ENCODE results near the gene UST.

UST gene

DNA sequence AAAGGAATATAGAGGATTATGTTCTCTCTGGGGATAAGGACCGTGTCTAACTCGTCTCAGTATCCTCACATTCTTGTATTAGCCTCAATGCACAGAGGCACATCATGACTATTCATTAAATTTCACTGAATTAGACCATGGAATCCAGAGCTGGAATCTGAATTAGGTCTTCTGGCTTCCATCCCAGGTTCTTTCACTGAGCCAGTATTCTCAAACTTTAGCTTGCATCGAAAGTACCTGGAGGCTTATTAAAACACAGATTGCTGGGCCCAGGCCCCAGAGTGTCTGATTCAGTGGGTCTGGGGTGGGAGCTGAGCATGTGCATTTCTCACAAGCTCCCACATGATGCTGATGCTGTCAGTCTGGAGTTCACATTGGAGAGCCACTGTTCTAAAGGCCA lies 142.0 kb downstream of the UST start:
- DNase-seq (ENCODE audit: low read depth, low spot score) = no peak
- H3K9ac ChIP-seq (ENCODE audit: insufficient read length, low read depth) = no peak overlapping the region
- no peaks in the 10 kb centered on the region; the same call in 1 of the 2 replicates for H3K9me3 ChIP-seq (ENCODE audit: insufficient read depth, low read length)
- H3K27me3 ChIP-seq (ENCODE audit: insufficient read depth, insufficient read length) = no peaks in the 10 kb centered on the region
- H3K4me3 ChIP-seq (ENCODE audit: insufficient read length, low read depth) = no peak overlapping the region
- H3K36me3 ChIP-seq (ENCODE audit: insufficient read depth, insufficient read length, low read length) = peaks cover 8% of the 10 kb centered on the region
- no peaks in the 10 kb centered on the region for H3K4me1 ChIP-seq (ENCODE audit: insufficient read depth, insufficient read length)
- TF ChIP-seq ZNF274 (IDR thresholded peaks at IDR 0.05; ENCODE audit: low read depth, low read length) = no peak
- TF ChIP-seq SUZ12 (IDR thresholded peaks at IDR 0.05; ENCODE audit: extremely low read depth, insufficient read depth, insufficient read length) = no peak
- no peak for TF ChIP-seq YY1 (IDR thresholded peaks at IDR 0.05; ENCODE audit: insufficient read depth, insufficient read length)

DNA sequence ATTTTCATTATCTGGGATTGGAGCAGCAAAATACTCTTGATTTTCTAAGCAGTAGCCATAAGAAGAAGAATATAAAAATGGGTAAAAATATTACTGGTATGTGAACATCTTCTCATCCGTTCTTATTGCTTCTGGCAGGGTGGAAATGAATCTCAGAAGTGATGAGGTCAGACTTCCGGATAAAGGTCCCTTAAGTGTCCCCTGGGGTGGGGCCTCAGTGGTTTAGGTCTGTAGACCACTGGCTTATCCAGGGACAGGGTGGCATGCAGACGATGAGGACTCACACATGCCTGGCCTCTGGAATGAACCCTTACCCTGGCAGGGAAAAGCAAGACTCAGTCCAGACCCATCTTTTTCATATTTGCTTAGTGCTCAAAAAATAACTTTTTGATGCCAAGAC lies 143.3 kb downstream of the UST start:
- Histone ChIP-seq H3K9ac (ENCODE audit: insufficient read length, low read depth) (no peak overlapping the region), H3K9me3 (ENCODE audit: insufficient read depth, low read length) (no peaks in the 10 kb centered on the region; the same call in 1 of the 2 replicates)

DNA sequence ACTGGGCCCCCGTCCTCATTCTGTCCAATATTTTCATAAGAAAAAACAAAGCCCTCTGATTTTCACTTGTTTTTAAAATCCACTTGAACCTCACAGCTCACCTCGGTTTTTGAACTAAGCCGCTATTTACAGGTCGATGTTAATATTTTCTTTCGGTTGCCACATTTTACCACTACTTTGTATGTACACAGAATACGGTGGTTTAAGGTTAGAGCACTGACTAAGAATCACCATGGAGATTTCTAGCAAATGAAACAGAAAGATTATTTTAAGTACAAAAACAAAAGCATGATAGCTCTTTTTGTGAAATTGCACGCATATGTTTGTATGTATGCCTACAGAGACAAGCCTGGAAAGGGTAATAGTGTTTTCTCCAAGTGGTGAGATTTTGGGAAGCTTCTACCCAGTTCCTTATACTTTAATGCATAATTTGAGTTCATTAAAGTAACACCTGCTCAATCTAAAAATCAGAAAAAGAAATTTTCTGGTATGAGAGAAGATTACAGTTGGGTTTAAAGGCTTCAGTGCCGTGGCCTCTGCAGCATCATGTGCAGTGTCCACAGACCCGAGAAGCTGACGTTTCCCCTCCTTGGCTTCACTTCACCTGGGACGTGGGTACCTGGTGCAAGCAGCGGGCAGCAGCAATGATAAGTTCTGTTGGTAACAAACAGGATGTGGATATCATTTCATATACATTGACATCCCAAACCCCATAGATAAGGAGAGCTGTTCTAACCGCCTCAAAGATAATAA lies 144.0 kb downstream of the UST start:
- H3K4me1 ChIP-seq (ENCODE audit: insufficient read depth, insufficient read length) = no peaks in the 10 kb centered on the region
- H3K4me3 ChIP-seq (ENCODE audit: insufficient read length, low read depth) = no peak overlapping the region
- no peak overlapping the region for H3K9ac ChIP-seq (ENCODE audit: insufficient read length, low read depth)
- TF ChIP-seq ZNF274 (IDR thresholded peaks at IDR 0.05; ENCODE audit: low read depth, low read length) (no peak), YY1 (IDR thresholded peaks at IDR 0.05; ENCODE audit: insufficient read depth, insufficient read length) (no peak), SUZ12 (IDR thresholded peaks at IDR 0.05; ENCODE audit: extremely low read depth, insufficient read depth, insufficient read length) (no peak)
- H3K36me3 ChIP-seq (ENCODE audit: insufficient read depth, insufficient read length, low read length) = peaks cover 8% of the 10 kb centered on the region
- H3K27me3 ChIP-seq (ENCODE audit: insufficient read depth, insufficient read length) = no peaks in the 10 kb centered on the region
- DNase-seq (ENCODE audit: low read depth, low spot score) = no peak
- no peaks in the 10 kb centered on the region; the same call in 1 of the 2 replicates for H3K9me3 ChIP-seq (ENCODE audit: insufficient read depth, low read length)

More for the DNA sequence above, 143.3 kb downstream of the UST start:
- no peak for DNase-seq (ENCODE audit: low read depth, low spot score)
- Histone ChIP-seq H3K4me1 (ENCODE audit: insufficient read depth, insufficient read length) (no peaks in the 10 kb centered on the region), H3K36me3 (ENCODE audit: insufficient read depth, insufficient read length, low read length) (peaks cover 8% of the 10 kb centered on the region), H3K4me3 (ENCODE audit: insufficient read length, low read depth) (no peak overlapping the region), H3K27me3 (ENCODE audit: insufficient read depth, insufficient read length) (no peaks in the 10 kb centered on the region)
- TF ChIP-seq SUZ12 (IDR thresholded peaks at IDR 0.05; ENCODE audit: extremely low read depth, insufficient read depth, insufficient read length) = no peak
- TF ChIP-seq YY1 (IDR thresholded peaks at IDR 0.05; ENCODE audit: insufficient read depth, insufficient read length) = no peak
- TF ChIP-seq ZNF274 (IDR thresholded peaks at IDR 0.05; ENCODE audit: low read depth, low read length) = no peak

DNA sequence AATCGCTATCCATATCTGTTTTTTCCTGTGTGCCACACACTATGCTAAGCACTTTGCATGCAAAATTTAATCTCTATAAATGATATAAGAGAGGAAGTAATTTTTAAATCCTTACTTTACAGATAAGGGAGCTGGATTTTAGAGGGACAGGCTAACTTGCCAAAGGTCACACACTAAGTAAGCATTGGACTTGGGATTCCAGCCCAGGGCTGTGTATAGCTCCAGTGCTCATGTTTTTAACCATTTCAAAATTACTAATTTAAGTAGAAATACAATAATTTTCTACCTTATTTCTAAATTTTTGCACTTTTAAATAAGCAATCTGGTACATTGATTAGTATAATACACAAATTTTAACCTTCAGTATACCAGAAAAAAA lies 144.6 kb downstream of the UST start:
- H3K4me1 ChIP-seq (ENCODE audit: insufficient read depth, insufficient read length) = no peaks in the 10 kb centered on the region
- no peaks in the 10 kb centered on the region; the same call in 1 of the 2 replicates for H3K9me3 ChIP-seq (ENCODE audit: insufficient read depth, low read length)
- H3K36me3 ChIP-seq (ENCODE audit: insufficient read depth, insufficient read length, low read length) = peaks cover 8% of the 10 kb centered on the region
- TF ChIP-seq ZNF274 (IDR thresholded peaks at IDR 0.05; ENCODE audit: low read depth, low read length) (no peak), SUZ12 (IDR thresholded peaks at IDR 0.05; ENCODE audit: extremely low read depth, insufficient read depth, insufficient read length) (no peak), YY1 (IDR thresholded peaks at IDR 0.05; ENCODE audit: insufficient read depth, insufficient read length) (no peak)
- H3K27me3 ChIP-seq (ENCODE audit: insufficient read depth, insufficient read length) = no peaks in the 10 kb centered on the region
- DNase-seq (ENCODE audit: low read depth, low spot score) = no peak
- H3K9ac ChIP-seq (ENCODE audit: insufficient read length, low read depth) = no peak overlapping the region
- H3K4me3 ChIP-seq (ENCODE audit: insufficient read length, low read depth) = no peak overlapping the region

DNA sequence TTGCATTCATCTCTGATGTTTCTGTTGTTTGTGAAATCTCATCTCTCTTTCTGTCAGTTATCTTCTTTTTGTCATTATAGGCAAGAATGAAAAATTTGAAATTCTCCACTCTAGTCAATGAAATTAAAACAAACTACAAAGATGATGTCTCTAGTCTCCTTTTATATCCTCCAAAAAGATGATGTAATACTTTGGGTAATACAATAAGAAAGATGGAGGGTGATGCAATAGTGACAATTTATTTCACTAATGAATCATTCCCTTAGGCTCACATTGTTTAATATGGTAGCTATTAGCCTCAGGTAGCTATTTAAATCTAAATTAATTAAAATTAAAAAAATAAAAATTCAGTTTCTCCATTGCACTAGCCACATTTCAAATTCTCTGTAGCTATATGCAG lies 145.4 kb downstream of the UST start:
- H3K36me3 ChIP-seq (ENCODE audit: insufficient read depth, insufficient read length, low read length) = peaks cover 5% of the 10 kb centered on the region
- H3K4me3 ChIP-seq (ENCODE audit: insufficient read length, low read depth) = no peak overlapping the region
- H3K9me3 ChIP-seq (ENCODE audit: insufficient read depth, low read length) = no peaks in the 10 kb centered on the region; the same call in 1 of the 2 replicates
- TF ChIP-seq YY1 (IDR thresholded peaks at IDR 0.05; ENCODE audit: insufficient read depth, insufficient read length) = no peak
- H3K9ac ChIP-seq (ENCODE audit: insufficient read length, low read depth) = no peak overlapping the region
- no peaks in the 10 kb centered on the region for H3K27me3 ChIP-seq (ENCODE audit: insufficient read depth, insufficient read length)
- no peak for DNase-seq (ENCODE audit: low read depth, low spot score)
- H3K4me1 ChIP-seq (ENCODE audit: insufficient read depth, insufficient read length) = no peaks in the 10 kb centered on the region

DNA sequence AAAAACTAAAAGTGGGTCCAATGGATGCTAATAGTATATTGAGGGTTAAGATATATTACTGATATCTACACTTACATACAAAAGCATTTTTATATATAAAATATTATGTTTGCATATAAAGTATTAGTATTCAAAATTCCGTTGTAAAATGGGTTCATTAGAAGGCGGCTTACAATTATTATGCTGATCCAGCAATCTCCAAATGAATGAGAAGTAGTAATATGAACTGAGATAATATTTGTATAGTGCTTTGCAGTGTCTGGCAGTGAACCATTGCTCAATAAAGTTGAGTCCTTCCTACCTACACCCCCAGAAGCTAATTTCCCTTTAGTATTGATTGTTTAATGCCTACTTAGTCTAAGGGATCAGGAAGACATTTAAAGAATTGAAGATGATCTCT lies 146.2 kb downstream of the UST start:
- no peaks in the 10 kb centered on the region for H3K4me1 ChIP-seq (ENCODE audit: insufficient read depth, insufficient read length)
- peaks cover 3% of the 10 kb centered on the region for H3K36me3 ChIP-seq (ENCODE audit: insufficient read depth, insufficient read length, low read length)
- no peak overlapping the region for H3K9ac ChIP-seq (ENCODE audit: insufficient read length, low read depth)
- DNase-seq (ENCODE audit: low read depth, low spot score) = no peak
- no peaks in the 10 kb centered on the region; the same call in 1 of the 2 replicates for H3K9me3 ChIP-seq (ENCODE audit: insufficient read depth, low read length)
- no peaks in the 10 kb centered on the region for H3K27me3 ChIP-seq (ENCODE audit: insufficient read depth, insufficient read length)
- no peak overlapping the region for H3K4me3 ChIP-seq (ENCODE audit: insufficient read length, low read depth)
- no peak for TF ChIP-seq YY1 (IDR thresholded peaks at IDR 0.05; ENCODE audit: insufficient read depth, insufficient read length)
- TF ChIP-seq SUZ12 (IDR thresholded peaks at IDR 0.05; ENCODE audit: extremely low read depth, insufficient read depth, insufficient read length) = no peak
- no peak for TF ChIP-seq ZNF274 (IDR thresholded peaks at IDR 0.05; ENCODE audit: low read depth, low read length)

DNA sequence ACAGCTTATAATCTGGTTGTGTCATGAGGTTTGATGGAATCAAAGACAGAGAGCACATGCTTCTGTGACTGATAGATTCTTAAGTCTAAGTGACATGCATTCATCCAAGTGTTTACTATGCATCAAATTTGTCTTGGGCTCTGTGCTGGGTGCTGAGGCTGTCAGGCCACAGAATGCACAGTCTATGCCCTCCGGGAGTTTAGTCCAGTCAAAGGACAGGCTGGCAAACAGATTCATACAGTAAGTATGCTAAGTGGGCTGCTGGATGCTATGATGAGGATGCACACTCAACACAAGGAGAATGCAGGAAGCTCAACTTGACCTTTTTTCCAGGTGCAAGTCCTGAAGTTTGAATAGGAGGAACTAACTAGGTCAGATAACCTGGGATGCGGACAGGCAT lies 146.7 kb downstream of the UST start:
- H3K4me3 ChIP-seq (ENCODE audit: insufficient read length, low read depth) = no peak overlapping the region
- H3K9ac ChIP-seq (ENCODE audit: insufficient read length, low read depth) = no peak overlapping the region
- peaks cover 3% of the 10 kb centered on the region for H3K36me3 ChIP-seq (ENCODE audit: insufficient read depth, insufficient read length, low read length)
- no peak for TF ChIP-seq SUZ12 (IDR thresholded peaks at IDR 0.05; ENCODE audit: extremely low read depth, insufficient read depth, insufficient read length)
- TF ChIP-seq YY1 (IDR thresholded peaks at IDR 0.05; ENCODE audit: insufficient read depth, insufficient read length) = no peak
- no peak for TF ChIP-seq ZNF274 (IDR thresholded peaks at IDR 0.05; ENCODE audit: low read depth, low read length)
- DNase-seq (ENCODE audit: low read depth, low spot score) = no peak
- H3K9me3 ChIP-seq (ENCODE audit: insufficient read depth, low read length) = no peaks in the 10 kb centered on the region
- no peaks in the 10 kb centered on the region for H3K27me3 ChIP-seq (ENCODE audit: insufficient read depth, insufficient read length)
- H3K4me1 ChIP-seq (ENCODE audit: insufficient read depth, insufficient read length) = no peaks in the 10 kb centered on the region

Data from NT2/D1 (cell line).